Measurements from ENCODE around the gene RNASE1.
"Not testable (repeated sequence)": the region's sequence is repeated elsewhere in the genome, so short reads cannot be mapped to it uniquely, and the experiment has no call there.

The RNASE1 gene

GRCh38 chr14:20787025-20787424 is 15.6 kb downstream of the RNASE1 start:
- DNase-seq, result no peak
- intact Hi-C loops (cut with DNase I), result no loop called here

- intact Hi-C loops (cut with DNase I), result no loop called here
- DNase-seq, result peak in 1 of 42 donors; percentile 20
Observed at GRCh38 chr14:20782280-20782890, 20.3 kb downstream of the RNASE1 start.

GRCh38 chr14:20781803-20782202 is 20.8 kb downstream of the RNASE1 start:
- peak in 1 of 42 donors; percentile 9 for DNase-seq
- intact Hi-C loops (cut with DNase I), result no loop called here

- no peak for DNase-seq
- intact Hi-C loops (cut with DNase I), result no loop called here
Observed at GRCh38 chr14:20775901-20776300, 26.7 kb downstream of the RNASE1 start.

- no peak for DNase-seq
- intact Hi-C loops (cut with DNase I), result no loop called here
Observed at GRCh38 chr14:20775043-20775442, 27.6 kb downstream of the RNASE1 start.

GRCh38 chr14:20774258-20774824 is 28.3 kb downstream of the RNASE1 start:
- intact Hi-C loops (cut with DNase I), result no loop called here
- DNase-seq, result no peak

- no peak for DNase-seq
- intact Hi-C loops (cut with DNase I), result no loop called here
Observed at GRCh38 chr14:20772650-20773049, 30.0 kb downstream of the RNASE1 start.

GRCh38 chr14:20769421-20769820 is 33.2 kb downstream of the RNASE1 start:
- intact Hi-C loops (cut with DNase I), result no loop called here
- DNase-seq, result no peak

- intact Hi-C loops (cut with DNase I), result no loop called here
- DNase-seq, result no peak
Observed at GRCh38 chr14:20768593-20768892, 34.1 kb downstream of the RNASE1 start.

GRCh38 chr14:20760950-20761349 is 41.7 kb downstream of the RNASE1 start:
- intact Hi-C loops (cut with DNase I), result no loop called here
- DNase-seq, result no peak

GRCh38 chr14:20759465-20759864 is 43.2 kb downstream of the RNASE1 start:
- DNase-seq; intact Hi-C loops (cut with DNase I): not testable (repeated sequence)

GRCh38 chr14:20757965-20758364 is 44.7 kb downstream of the RNASE1 start:
- DNase-seq, result peak in 35 of 42 donors; percentile 5 to 82 (median 39)
- intact Hi-C loops (cut with DNase I), result no loop called here

- intact Hi-C loops (cut with DNase I), result no loop called here
- no peak for DNase-seq
Observed at GRCh38 chr14:20755037-20755436, 47.6 kb downstream of the RNASE1 start.

GRCh38 chr14:20754308-20754707 is 48.3 kb downstream of the RNASE1 start:
- DNase-seq, result no peak
- intact Hi-C loops (cut with DNase I), result no loop called here

- intact Hi-C loops (cut with DNase I), result no loop called here
- DNase-seq, result no peak
Observed at GRCh38 chr14:20751963-20752562, 50.6 kb downstream of the RNASE1 start.

Data from head of caudate nucleus (tissue), 42 donors.